ENCODE results near the gene MAT2B. TPM values are rescaled to one million over a fixed set of nuclear protein-coding genes. Genes with fewer than 3 reads are reported as not detected.

The MAT2B gene
- polyA plus RNA-seq, 1 donor (not counting 4 experiments of a cell fraction or from before 2014, with no cell fraction given) = 68.5 TPM

DNA sequence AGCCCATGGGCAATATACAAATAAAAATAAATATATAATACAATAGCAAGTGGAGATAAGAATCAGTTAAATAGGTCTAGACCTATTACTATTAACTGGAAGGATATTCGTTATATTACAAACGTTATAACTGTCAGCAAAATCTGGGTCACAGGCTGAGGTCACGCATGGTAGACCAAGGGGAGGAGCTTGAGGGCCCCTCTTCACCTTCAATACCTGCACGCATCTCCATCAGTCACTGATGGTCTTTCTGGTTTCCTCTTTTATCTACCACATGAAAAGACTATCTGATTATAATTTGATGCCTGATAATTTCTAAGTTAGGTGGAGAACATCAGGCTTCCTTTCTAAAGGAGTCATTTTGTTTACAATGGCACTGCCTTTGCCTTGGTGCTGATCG, 43.2 kb downstream of the MAT2B start:
- no peak for TF ChIP-seq EZH2 (IDR thresholded peaks at IDR 0.05; ENCODE audit: low read length)
- TF ChIP-seq, protein P1, sequence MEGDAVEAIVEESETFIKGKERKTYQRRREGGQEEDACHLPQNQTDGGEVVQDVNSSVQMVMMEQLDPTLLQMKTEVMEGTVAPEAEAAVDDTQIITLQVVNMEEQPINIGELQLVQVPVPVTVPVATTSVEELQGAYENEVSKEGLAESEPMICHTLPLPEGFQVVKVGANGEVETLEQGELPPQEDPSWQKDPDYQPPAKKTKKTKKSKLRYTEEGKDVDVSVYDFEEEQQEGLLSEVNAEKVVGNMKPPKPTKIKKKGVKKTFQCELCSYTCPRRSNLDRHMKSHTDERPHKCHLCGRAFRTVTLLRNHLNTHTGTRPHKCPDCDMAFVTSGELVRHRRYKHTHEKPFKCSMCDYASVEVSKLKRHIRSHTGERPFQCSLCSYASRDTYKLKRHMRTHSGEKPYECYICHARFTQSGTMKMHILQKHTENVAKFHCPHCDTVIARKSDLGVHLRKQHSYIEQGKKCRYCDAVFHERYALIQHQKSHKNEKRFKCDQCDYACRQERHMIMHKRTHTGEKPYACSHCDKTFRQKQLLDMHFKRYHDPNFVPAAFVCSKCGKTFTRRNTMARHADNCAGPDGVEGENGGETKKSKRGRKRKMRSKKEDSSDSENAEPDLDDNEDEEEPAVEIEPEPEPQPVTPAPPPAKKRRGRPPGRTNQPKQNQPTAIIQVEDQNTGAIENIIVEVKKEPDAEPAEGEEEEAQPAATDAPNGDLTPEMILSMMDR (optimal IDR thresholded peaks at IDR 0.05 in 1 of 3, IDR thresholded peaks at IDR 0.05 in 1 of 3, conservative IDR thresholded peaks at IDR 0.05 in 1 of 3; ENCODE audit: extremely low read depth in 1 of 3, insufficient read depth in 2 of 3, low read length in 3 of 3) = no peak
- no peak for FAIRE-seq

GRCh38 chr5:163551156-163551555, 45.7 kb downstream of the MAT2B start:
- Histone ChIP-seq H2AFZ (ENCODE audit: control insufficient read depth, low read length) (no peak overlapping the region), H3K9me3 (ENCODE audit: control insufficient read depth, low read depth, low read length) (no peaks in the 10 kb centered on the region), H3K36me3 (ENCODE audit: control insufficient read depth in 2 of 2, extremely low read depth in 1 of 2, insufficient read depth in 2 of 2, low read length in 2 of 2) (no peaks in the 10 kb centered on the region), H3K27ac (ENCODE audit: control insufficient read depth, insufficient read depth, low read length) (no peak overlapping the region), H3K4me2 (ENCODE audit: control insufficient read depth, extremely low read depth, insufficient read depth, low read depth, low read length) (no peak overlapping the region), H3K9me1 (ENCODE audit: control insufficient read depth, extremely low read depth, insufficient read depth, low read length) (no peaks in the 10 kb centered on the region), H4K20me1 (ENCODE audit: control insufficient read depth, extremely low read depth, insufficient read depth, low read length) (no peaks in the 10 kb centered on the region), H3K9ac (ENCODE audit: control insufficient read depth, extremely low read depth, insufficient read depth, low read length) (no peak overlapping the region), H3K4me1 (ENCODE audit: control insufficient read depth, extremely low read depth, insufficient read depth, low read length) (no peaks in the 10 kb centered on the region), H3K79me2 (ENCODE audit: control insufficient read depth, insufficient read depth, low read length) (no peaks in the 10 kb centered on the region), H3K4me3 (ENCODE audit: control insufficient read depth in 2 of 3, extremely low read depth in 1 of 3, insufficient read depth in 2 of 3, low read depth in 1 of 3, low read length in 3 of 3) (no peak overlapping the region), H3K27me3 (ENCODE audit: control insufficient read depth, extremely low read depth, insufficient read depth, low read length) (no peaks in the 10 kb centered on the region)
- dilution Hi-C loops (cut with MboI; ENCODE audit: extremely low pct_ligation_motif_present, low sequenced_read_pairs) = loop anchor here (25.0 kb wide), 1 partner anchor 936 kb away; no protein-coding TSS in a partner anchor
- no peak for TF ChIP-seq EZH2 (IDR thresholded peaks at IDR 0.05; ENCODE audit: low read length)
- TF ChIP-seq, protein P1 (optimal IDR thresholded peaks at IDR 0.05 in 1 of 3, IDR thresholded peaks at IDR 0.05 in 1 of 3, conservative IDR thresholded peaks at IDR 0.05 in 1 of 3; ENCODE audit: extremely low read depth in 1 of 3, insufficient read depth in 2 of 3, low read length in 3 of 3) = no peak
- DNase-seq (ENCODE audit: low read depth, low spot score) (no peak), FAIRE-seq (no peak)

More for the DNA sequence above, 43.2 kb downstream of the MAT2B start:
- no peak overlapping the region for H3K4me2 ChIP-seq (ENCODE audit: control insufficient read depth, extremely low read depth, insufficient read depth, low read depth, low read length)
- no peaks in the 10 kb centered on the region for H3K36me3 ChIP-seq (ENCODE audit: control insufficient read depth in 2 of 2, extremely low read depth in 1 of 2, insufficient read depth in 2 of 2, low read length in 2 of 2)
- H3K27ac ChIP-seq (ENCODE audit: control insufficient read depth, insufficient read depth, low read length) = no peak overlapping the region
- no peaks in the 10 kb centered on the region for H3K79me2 ChIP-seq (ENCODE audit: control insufficient read depth, insufficient read depth, low read length)
- H3K9me1 ChIP-seq (ENCODE audit: control insufficient read depth, extremely low read depth, insufficient read depth, low read length) = no peaks in the 10 kb centered on the region
- no peaks in the 10 kb centered on the region for H3K27me3 ChIP-seq (ENCODE audit: control insufficient read depth, extremely low read depth, insufficient read depth, low read length)
- dilution Hi-C loops (cut with MboI; ENCODE audit: extremely low pct_ligation_motif_present, low sequenced_read_pairs) = no loop called here
- no peak overlapping the region for H3K9ac ChIP-seq (ENCODE audit: control insufficient read depth, extremely low read depth, insufficient read depth, low read length)
- no peaks in the 10 kb centered on the region for H3K4me1 ChIP-seq (ENCODE audit: control insufficient read depth, extremely low read depth, insufficient read depth, low read length)
- no peaks in the 10 kb centered on the region for H4K20me1 ChIP-seq (ENCODE audit: control insufficient read depth, extremely low read depth, insufficient read depth, low read length)
- no peaks in the 10 kb centered on the region for H3K9me3 ChIP-seq (ENCODE audit: control insufficient read depth, low read depth, low read length)
- no peak overlapping the region for H2AFZ ChIP-seq (ENCODE audit: control insufficient read depth, low read length)
- no peak for DNase-seq (ENCODE audit: low read depth, low spot score)
- H3K4me3 ChIP-seq (ENCODE audit: control insufficient read depth in 2 of 3, extremely low read depth in 1 of 3, insufficient read depth in 2 of 3, low read depth in 1 of 3, low read length in 3 of 3) = no peak overlapping the region
